Esophagus squamous epithelium (tissue), 4 donors: ENCODE data around the gene CEL.

Experiments
- POLR2A ChIP-seq, 4 donors: fragments of 450-650 bp; IDR thresholded peaks; one replicate each; pipeline ENCODE4 v1.6.1; 2017; ENCODE audit warnings: antibody characterized with exemption in 4 of 4, mild to moderate bottlenecking in 4 of 4, moderate library complexity in 3 of 4
- TF ChIP-seq, protein P1 (sequence below), 6 experiments: fragments of 450-650 bp in 4 of 6; fragments of 200-600 bp in 2 of 6; sonication (generic) in 2 of 6; IDR thresholded peaks; one replicate each; pipeline ENCODE4 v1.5.1; 2016 to 2019; ENCODE audit warnings: antibody characterized with exemption in 6 of 6, mild to moderate bottlenecking in 4 of 6, moderate library complexity in 4 of 6

DNA sequence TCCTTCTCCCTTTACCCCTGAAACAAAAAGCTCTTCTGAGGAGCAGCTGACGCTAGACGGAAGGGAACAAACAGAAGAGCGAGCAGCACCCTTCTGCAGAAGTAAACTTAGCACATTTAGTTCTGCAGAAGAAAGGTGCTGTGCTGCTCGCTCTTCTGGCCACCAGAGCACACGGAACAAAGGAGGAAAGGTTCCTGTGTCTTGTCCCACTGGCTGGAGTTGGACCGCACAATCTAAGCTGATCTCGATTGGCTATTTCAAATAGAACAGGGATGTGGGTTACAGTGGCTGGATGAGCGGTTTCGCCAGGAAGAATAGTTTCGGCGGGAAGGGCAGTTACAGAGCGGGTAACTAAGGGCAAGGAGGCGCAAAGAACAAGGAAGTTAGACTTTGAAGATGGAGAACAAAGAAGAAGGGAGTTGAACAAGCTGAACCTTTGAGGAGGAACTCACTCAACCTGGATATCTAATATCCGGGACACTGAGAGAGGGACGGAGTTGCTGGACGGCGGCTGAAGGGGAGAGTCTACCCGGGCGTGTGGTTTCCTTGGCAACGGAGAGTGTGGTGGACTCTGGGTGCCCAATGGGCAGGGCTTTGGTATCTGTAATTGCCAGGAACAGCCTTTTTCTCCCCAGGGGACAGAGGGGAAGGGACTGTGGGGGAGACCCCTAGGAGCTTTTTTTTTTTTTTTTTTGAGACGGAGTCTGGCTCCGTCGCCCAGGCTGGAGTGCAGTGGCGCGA lies 23.8 kb upstream of the CEL start:
- TF ChIP-seq, protein P1, sequence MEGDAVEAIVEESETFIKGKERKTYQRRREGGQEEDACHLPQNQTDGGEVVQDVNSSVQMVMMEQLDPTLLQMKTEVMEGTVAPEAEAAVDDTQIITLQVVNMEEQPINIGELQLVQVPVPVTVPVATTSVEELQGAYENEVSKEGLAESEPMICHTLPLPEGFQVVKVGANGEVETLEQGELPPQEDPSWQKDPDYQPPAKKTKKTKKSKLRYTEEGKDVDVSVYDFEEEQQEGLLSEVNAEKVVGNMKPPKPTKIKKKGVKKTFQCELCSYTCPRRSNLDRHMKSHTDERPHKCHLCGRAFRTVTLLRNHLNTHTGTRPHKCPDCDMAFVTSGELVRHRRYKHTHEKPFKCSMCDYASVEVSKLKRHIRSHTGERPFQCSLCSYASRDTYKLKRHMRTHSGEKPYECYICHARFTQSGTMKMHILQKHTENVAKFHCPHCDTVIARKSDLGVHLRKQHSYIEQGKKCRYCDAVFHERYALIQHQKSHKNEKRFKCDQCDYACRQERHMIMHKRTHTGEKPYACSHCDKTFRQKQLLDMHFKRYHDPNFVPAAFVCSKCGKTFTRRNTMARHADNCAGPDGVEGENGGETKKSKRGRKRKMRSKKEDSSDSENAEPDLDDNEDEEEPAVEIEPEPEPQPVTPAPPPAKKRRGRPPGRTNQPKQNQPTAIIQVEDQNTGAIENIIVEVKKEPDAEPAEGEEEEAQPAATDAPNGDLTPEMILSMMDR (IDR thresholded peaks at IDR 0.05), result no peak
- no peak for TF ChIP-seq POLR2A (IDR thresholded peaks at IDR 0.05)
